ENCODE results near the gene HS2ST1.

GRCh38 chr1:87129038-87129437 is 214.6 kb downstream of the HS2ST1 start:
- TF ChIP-seq CTCF (conservative IDR thresholded peaks at IDR 0.05; ENCODE audit: low read depth in 2 of 2) (no peak), JUNB (IDR thresholded peaks at IDR 0.05; ENCODE audit: unreplicated experiment) (no peak), POLR2AphosphoS5 (IDR thresholded peaks at IDR 0.05; ENCODE audit: low read depth) (no peak), STAT1 (IDR thresholded peaks at IDR 0.05; ENCODE audit: unreplicated experiment) (no peak), EZH2phosphoT487 (IDR thresholded peaks at IDR 0.05; ENCODE audit: unreplicated experiment) (no peak), EZH2 (IDR thresholded peaks at IDR 0.05; ENCODE audit: low read depth, unreplicated experiment) (no peak), CREB1 (CRISPR knock-in tag; IDR thresholded peaks at IDR 0.05; ENCODE audit: low read depth) (no peak), ETS1 (IDR thresholded peaks at IDR 0.05) (no peak)
- TF ChIP-seq, protein P1, sequence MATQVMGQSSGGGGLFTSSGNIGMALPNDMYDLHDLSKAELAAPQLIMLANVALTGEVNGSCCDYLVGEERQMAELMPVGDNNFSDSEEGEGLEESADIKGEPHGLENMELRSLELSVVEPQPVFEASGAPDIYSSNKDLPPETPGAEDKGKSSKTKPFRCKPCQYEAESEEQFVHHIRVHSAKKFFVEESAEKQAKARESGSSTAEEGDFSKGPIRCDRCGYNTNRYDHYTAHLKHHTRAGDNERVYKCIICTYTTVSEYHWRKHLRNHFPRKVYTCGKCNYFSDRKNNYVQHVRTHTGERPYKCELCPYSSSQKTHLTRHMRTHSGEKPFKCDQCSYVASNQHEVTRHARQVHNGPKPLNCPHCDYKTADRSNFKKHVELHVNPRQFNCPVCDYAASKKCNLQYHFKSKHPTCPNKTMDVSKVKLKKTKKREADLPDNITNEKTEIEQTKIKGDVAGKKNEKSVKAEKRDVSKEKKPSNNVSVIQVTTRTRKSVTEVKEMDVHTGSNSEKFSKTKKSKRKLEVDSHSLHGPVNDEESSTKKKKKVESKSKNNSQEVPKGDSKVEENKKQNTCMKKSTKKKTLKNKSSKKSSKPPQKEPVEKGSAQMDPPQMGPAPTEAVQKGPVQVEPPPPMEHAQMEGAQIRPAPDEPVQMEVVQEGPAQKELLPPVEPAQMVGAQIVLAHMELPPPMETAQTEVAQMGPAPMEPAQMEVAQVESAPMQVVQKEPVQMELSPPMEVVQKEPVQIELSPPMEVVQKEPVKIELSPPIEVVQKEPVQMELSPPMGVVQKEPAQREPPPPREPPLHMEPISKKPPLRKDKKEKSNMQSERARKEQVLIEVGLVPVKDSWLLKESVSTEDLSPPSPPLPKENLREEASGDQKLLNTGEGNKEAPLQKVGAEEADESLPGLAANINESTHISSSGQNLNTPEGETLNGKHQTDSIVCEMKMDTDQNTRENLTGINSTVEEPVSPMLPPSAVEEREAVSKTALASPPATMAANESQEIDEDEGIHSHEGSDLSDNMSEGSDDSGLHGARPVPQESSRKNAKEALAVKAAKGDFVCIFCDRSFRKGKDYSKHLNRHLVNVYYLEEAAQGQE (IDR thresholded peaks at IDR 0.05; ENCODE audit: unreplicated experiment): no peak
